ENCODE measurements around the gene ZSCAN23.
"Not testable (repeated sequence)": the region's sequence is repeated elsewhere in the genome, so short reads cannot be mapped to it uniquely, and the experiment has no call there.

Gene ZSCAN23

GRCh38 chr6:28433119-28433518, 10.2 kb downstream of the ZSCAN23 start:
- DNase-seq = no peak

GRCh38 chr6:28429781-28430180, 13.5 kb downstream of the ZSCAN23 start:
- DNase-seq = no peak

- DNase-seq = no peak
Measured at GRCh38 chr6:28425944-28426541, 17.2 kb downstream of the ZSCAN23 start.

GRCh38 chr6:28424163-28424562, 19.1 kb downstream of the ZSCAN23 start:
- no peak for DNase-seq

- DNase-seq = no peak
Measured at GRCh38 chr6:28423546-28423945, 19.7 kb downstream of the ZSCAN23 start.

- no peak for DNase-seq
Measured at GRCh38 chr6:28413681-28414080, 29.6 kb downstream of the ZSCAN23 start.

GRCh38 chr6:28410767-28411166, 32.5 kb downstream of the ZSCAN23 start:
- DNase-seq = no peak

- no peak for DNase-seq
Measured at GRCh38 chr6:28408076-28408802, 35.1 kb downstream of the ZSCAN23 start.

GRCh38 chr6:28407401-28407800, 35.9 kb downstream of the ZSCAN23 start:
- no peak for DNase-seq

- DNase-seq = not testable (repeated sequence)
Measured at GRCh38 chr6:28403923-28404322, 39.4 kb downstream of the ZSCAN23 start.

GRCh38 chr6:28402197-28402596, 41.1 kb downstream of the ZSCAN23 start:
- DNase-seq = no peak

- no peak for DNase-seq
Measured at GRCh38 chr6:28401172-28401571, 42.1 kb downstream of the ZSCAN23 start.

- DNase-seq = no peak
Measured at GRCh38 chr6:28400122-28400451, 43.2 kb downstream of the ZSCAN23 start.

GRCh38 chr6:28399350-28400121, 43.8 kb downstream of the ZSCAN23 start, which contains the start of gene ZSCAN12:
Gene ZSCAN12 (minus strand): TSS chr6:28399747. CDS start chr6:28398405, 1,342 bp downstream.
- no peak for DNase-seq

- DNase-seq = no peak
Measured at GRCh38 chr6:28395918-28396317, 47.4 kb downstream of the ZSCAN23 start.

- no peak for DNase-seq
Measured at GRCh38 chr6:28393912-28394662, 49.2 kb downstream of the ZSCAN23 start.

- DNase-seq = no peak
Measured at GRCh38 chr6:28390688-28391087, 52.6 kb downstream of the ZSCAN23 start.

- DNase-seq = no peak
Measured at GRCh38 chr6:28384143-28384533, 59.2 kb downstream of the ZSCAN23 start.

- no peak for DNase-seq
Measured at GRCh38 chr6:28383235-28384142, 59.8 kb downstream of the ZSCAN23 start.
